22Rv1 (cell line): ENCODE data around the gene ZNF414.

Source experiments
- ZFX ChIP-seq: fragments of 450-650 bp; IDR thresholded peaks from 2 replicates; pipeline ENCODE4 v1.6.1; 2017; ENCODE audit warnings: antibody characterized with exemption, borderline replicate concordance
- TF ChIP-seq, protein P1 (sequence below): fragments of 450-650 bp; IDR thresholded peaks from 2 replicates; pipeline ENCODE4 v1.5.1; 2017; ENCODE audit warnings: mild to moderate bottlenecking

DNA sequence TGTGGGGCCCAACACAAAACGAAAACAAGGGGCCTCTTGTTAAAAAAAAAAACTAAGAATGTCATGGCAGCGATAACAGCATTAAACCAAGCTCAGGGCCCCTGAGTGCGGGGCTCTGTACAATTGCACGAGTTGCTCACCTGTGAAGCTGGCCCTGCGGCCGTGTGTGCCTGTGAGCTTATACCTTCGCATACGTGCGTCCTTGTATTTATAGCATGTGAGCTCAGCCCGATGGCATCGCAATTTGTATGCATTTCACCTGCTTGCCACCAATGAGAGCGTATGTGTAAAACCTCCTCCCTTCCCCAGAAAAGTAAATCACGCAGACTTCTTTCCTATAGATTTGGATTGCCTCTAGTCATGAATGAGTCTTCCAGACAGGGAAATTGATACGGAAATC is 52.1 kb downstream of the ZNF414 start:
- TF ChIP-seq, protein P1, sequence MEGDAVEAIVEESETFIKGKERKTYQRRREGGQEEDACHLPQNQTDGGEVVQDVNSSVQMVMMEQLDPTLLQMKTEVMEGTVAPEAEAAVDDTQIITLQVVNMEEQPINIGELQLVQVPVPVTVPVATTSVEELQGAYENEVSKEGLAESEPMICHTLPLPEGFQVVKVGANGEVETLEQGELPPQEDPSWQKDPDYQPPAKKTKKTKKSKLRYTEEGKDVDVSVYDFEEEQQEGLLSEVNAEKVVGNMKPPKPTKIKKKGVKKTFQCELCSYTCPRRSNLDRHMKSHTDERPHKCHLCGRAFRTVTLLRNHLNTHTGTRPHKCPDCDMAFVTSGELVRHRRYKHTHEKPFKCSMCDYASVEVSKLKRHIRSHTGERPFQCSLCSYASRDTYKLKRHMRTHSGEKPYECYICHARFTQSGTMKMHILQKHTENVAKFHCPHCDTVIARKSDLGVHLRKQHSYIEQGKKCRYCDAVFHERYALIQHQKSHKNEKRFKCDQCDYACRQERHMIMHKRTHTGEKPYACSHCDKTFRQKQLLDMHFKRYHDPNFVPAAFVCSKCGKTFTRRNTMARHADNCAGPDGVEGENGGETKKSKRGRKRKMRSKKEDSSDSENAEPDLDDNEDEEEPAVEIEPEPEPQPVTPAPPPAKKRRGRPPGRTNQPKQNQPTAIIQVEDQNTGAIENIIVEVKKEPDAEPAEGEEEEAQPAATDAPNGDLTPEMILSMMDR = no peak
- TF ChIP-seq ZFX = no peak
